ENCODE measurements around the gene BRD7. TPM values are rescaled to one million over a fixed set of nuclear protein-coding genes. Genes with fewer than 3 reads are reported as not detected.

The BRD7 gene
- polyA plus RNA-seq, 2 of the 4 experiments (the other 2 are of a cell fraction), result 60.4 to 94.5 TPM

DNA sequence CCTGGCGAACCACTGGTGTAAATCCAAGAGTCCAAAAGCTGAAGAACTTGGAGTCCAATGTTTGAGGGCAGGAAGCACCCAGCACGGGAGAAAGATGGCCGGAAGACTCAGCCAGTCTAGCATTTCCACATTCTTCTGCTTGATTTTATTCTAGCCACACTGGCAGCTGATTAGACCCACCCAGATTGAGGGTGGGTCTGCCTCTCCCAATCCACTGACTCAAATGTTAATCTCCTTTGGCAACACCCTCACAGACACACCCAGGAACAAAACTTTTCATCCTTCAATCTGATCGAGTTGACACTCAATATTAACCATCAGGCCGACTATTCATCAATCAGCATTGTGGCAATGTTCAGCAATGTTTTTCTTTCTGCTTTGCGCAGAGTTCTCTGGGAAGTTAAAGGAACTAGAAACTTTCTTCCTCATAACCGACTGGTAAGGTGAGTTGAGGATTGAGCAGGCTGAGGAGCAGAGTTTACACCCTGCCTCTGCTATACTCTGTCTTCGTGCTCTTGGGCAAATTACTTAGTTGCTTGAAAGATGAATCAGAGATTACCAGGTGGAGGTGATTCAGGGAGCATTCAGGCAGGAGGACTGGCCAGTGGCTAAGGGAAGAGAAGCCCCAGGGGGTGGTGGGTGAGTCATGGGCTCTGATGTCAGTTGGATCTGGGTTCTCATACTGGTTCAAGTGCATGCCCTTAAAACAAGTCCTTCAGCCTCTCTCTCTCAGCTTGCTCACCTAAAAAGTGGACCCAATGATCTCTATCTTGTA is 28.2 kb upstream of the BRD7 start:
- WGBS (ENCODE audit: missing lambda C conversion rate), result 38% methylated on average over 8 of the region's 8 CpGs
- ChIA-PET CTCF (no interaction called here), POLR2A (no interaction called here)
- ATAC-seq (peak; percentile 77 to 89), FAIRE-seq (peak; percentile 28), DNase-seq (ENCODE audit: low read depth in 1 of 2, low spot score in 1 of 2) (peak; percentile 38 to 58)
- Histone ChIP-seq H3K4me2 (peak overlapping the region; percentile 21; the same call in 2 of the 3 replicates), H3K27ac (peak overlapping the region in 1 of 2 experiments; percentile 47; a peak in 2 of 6 replicates), H3K9me3 (no peaks in the 10 kb centered on the region), H3K4me1 (peaks cover 11% of the 10 kb centered on the region; the same call in 2 of the 3 replicates), H3K4me3 (no peak overlapping the region)
- TF ChIP-seq JUNB (IDR thresholded peaks at IDR 0.05) (peak; percentile 30; the same call in 1 of the 2 replicates), POLR2A (IDR thresholded peaks at IDR 0.05; ENCODE audit: low read length) (no peak), RAD21 (conservative IDR thresholded peaks at IDR 0.05 in 1 of 2, IDR thresholded peaks at IDR 0.05 in 1 of 2) (no peak), BCL3 (IDR thresholded peaks at IDR 0.05) (no peak), ZC3H11A (IDR thresholded peaks at IDR 0.05) (no peak), CHD4 (IDR thresholded peaks at IDR 0.05; ENCODE audit: borderline replicate concordance) (no peak), HMGXB4 (CRISPR knock-in tag; IDR thresholded peaks at IDR 0.05; ENCODE audit: borderline replicate concordance) (no peak), RNF2 (IDR thresholded peaks at IDR 0.05; ENCODE audit: borderline replicate concordance, low read depth) (no peak), FOSL2 (IDR thresholded peaks at IDR 0.05) (0 out of 2 replicates have a peak, but pooled peaks have one; percentile 29), FOSL2 (CRISPR knock-in tag; IDR thresholded peaks at IDR 0.05) (peak; percentile 52; the same call in 1 of the 2 replicates), NR3C1 (IDR thresholded peaks at IDR 0.05) (no peak), HOXA7 (CRISPR knock-in tag; IDR thresholded peaks at IDR 0.05) (no peak), RFX5 (IDR thresholded peaks at IDR 0.05) (no peak), CBX8 (IDR thresholded peaks at IDR 0.05) (no peak), ZSCAN20 (CRISPR knock-in tag; IDR thresholded peaks at IDR 0.05) (no peak)

- H3K4me1 ChIP-seq, result peaks cover 11% of the 10 kb centered on the region; the same call in 2 of the 3 replicates
- no peak overlapping the region for H3K4me3 ChIP-seq
- POLR2A ChIA-PET, result no interaction called here
- DNase-seq (ENCODE audit: low read depth in 1 of 2, low spot score in 1 of 2) (no peak), ATAC-seq (no peak), FAIRE-seq (no peak)
- WGBS (ENCODE audit: missing lambda C conversion rate), result 84% methylated on average over 10 of the region's 10 CpGs
- no peaks in the 10 kb centered on the region for H3K9me3 ChIP-seq
- peak overlapping the region in 1 of 2 experiments; percentile 47; a peak in 1 of 6 replicates for H3K27ac ChIP-seq
- H3K4me2 ChIP-seq, result no peak overlapping the region
- no peak for TF ChIP-seq HOXB5 (CRISPR knock-in tag; IDR thresholded peaks at IDR 0.05)
- CTCF ChIA-PET, result interaction anchor here (1.6 kb wide), 1 partner anchor 26 kb away, joined by 6 read pairs; no protein-coding TSS in a partner anchor
Measured at GRCh38 chr16:50395763-50396710, 27.2 kb upstream of the BRD7 start.

Data from A549 (cell line).